ENCODE results near the gene DENND2D. TPM values are rescaled to one million over a fixed set of nuclear protein-coding genes. Genes with fewer than 3 reads are reported as not detected.

DENND2D gene
- total RNA-seq, 4 donors from 2014 or later = 1.4 to 16.6 (median 6.4) TPM

DNA sequence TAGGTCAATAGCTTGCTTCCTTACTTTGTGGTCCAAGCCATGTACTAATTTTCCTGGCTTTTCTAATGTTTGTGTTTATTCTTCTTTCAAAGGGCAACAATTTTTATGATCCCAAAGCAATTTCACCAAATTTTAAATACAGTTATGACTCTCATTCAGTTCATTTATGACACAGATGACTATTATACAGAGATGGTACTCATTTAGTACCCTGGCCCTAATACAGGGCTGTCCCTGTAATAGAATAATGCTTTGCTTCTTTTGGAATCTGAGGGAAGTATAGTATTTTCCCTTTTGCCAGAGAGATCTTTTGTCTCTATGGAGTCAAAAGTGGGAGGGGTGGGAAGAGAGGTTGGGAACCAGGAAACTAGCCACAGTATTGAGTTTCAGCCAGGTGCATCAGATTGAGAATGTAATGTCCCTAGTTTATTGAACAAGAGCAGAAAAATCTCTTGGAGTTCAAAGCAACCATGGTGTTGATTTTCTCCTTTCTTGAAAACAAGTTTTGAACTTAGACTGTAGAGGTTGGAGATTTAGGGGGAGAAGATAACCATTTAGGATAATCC lies 20.4 kb downstream of the DENND2D start:
- no peak overlapping the region for H3K4me3 ChIP-seq
- ATAC-seq = no peak
- TF ChIP-seq POLR2AphosphoS5 (IDR thresholded peaks at IDR 0.05) (no peak), CTCF (IDR thresholded peaks at IDR 0.05) (no peak), POLR2A (IDR thresholded peaks at IDR 0.05) (no peak), EP300 (IDR thresholded peaks at IDR 0.05) (no peak)
- H3K36me3 ChIP-seq = peaks cover 3 to 85% of the 10 kb centered on the region in 2 donors
- no peaks in the 10 kb centered on the region for H3K9me3 ChIP-seq
- H3K27me3 ChIP-seq = no peaks in the 10 kb centered on the region
- no peak overlapping the region for H3K27ac ChIP-seq
- no peaks in the 10 kb centered on the region for H3K4me1 ChIP-seq

- Histone ChIP-seq H3K4me1 (no peaks in the 10 kb centered on the region), H3K9me3 (no peaks in the 10 kb centered on the region), H3K4me3 (no peak overlapping the region), H3K36me3 (peaks cover 0 to 87% of the 10 kb centered on the region in 2 donors), H3K27me3 (no peaks in the 10 kb centered on the region), H3K27ac (no peak overlapping the region)
- WGBS, 2 donors (ENCODE audit: low coverage in 1 of 2) = 60 to 76% methylated on average over 1 of the region's 1 CpG
- TF ChIP-seq POLR2AphosphoS5 (IDR thresholded peaks at IDR 0.05) = no peak
- no peak for TF ChIP-seq CTCF (IDR thresholded peaks at IDR 0.05)
- TF ChIP-seq EP300 (IDR thresholded peaks at IDR 0.05) = no peak
- no peak for TF ChIP-seq POLR2A (IDR thresholded peaks at IDR 0.05)
- no peak for ATAC-seq
Measured at GRCh38 chr1:111176678-111177077, 23.8 kb downstream of the DENND2D start.

DNA sequence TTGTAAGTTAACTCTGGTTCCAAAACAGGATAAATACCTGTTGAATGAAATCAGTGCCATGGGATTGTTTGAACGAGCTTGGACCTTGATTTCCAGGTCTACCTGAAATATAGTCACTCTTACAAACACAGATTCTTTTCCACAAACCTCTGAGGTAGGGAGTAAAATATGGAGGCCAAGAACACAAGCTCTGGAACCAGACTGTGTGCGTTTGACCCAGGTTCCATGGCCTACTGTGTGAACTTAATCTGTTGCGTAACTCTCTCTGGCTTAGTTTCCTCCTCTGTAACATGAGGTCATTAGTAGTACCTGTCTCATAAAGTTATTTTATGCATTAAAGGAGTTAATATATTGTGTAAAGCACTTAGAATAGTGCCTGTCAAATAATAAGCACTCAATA lies 25.1 kb downstream of the DENND2D start:
- Histone ChIP-seq H3K27ac (no peak overlapping the region), H3K36me3 (peaks cover 0 to 82% of the 10 kb centered on the region in 2 donors), H3K9me3 (no peaks in the 10 kb centered on the region), H3K4me1 (no peaks in the 10 kb centered on the region), H3K4me3 (no peak overlapping the region), H3K27me3 (no peaks in the 10 kb centered on the region)
- no peak for ATAC-seq
- TF ChIP-seq CTCF (IDR thresholded peaks at IDR 0.05) (no peak), EP300 (IDR thresholded peaks at IDR 0.05) (no peak), POLR2AphosphoS5 (IDR thresholded peaks at IDR 0.05) (no peak), POLR2A (IDR thresholded peaks at IDR 0.05) (no peak)
- 90 to 91% methylated on average over 2 to 3 of the region's 3 CpGs for WGBS, 2 donors (ENCODE audit: low coverage in 1 of 2)

DNA sequence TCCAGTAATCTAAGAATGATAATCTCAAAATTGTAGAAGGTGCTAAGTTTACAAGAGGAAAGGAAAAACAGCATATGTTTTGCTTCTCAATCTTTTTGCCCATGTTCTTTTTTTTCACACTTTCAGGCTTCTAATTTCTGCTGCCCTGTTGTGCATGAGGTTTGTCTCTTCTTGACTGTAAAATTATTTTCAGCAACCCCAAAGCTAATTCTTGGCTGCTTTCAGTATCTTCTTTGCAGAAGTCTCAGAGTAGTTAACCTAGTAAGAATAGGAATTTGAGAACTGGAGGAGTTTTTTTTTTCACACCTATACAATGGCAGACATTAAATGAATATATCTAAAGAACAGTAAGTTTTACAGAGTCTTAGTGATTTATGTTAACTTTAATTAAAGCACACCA lies 26.4 kb downstream of the DENND2D start:
- Histone ChIP-seq H3K27me3 (no peaks in the 10 kb centered on the region), H3K4me3 (no peak overlapping the region), H3K4me1 (no peaks in the 10 kb centered on the region), H3K9me3 (no peaks in the 10 kb centered on the region), H3K27ac (no peak overlapping the region), H3K36me3 (peaks cover 0 to 74% of the 10 kb centered on the region in 2 donors)
- TF ChIP-seq EP300 (IDR thresholded peaks at IDR 0.05) (no peak), CTCF (IDR thresholded peaks at IDR 0.05) (no peak), POLR2AphosphoS5 (IDR thresholded peaks at IDR 0.05) (no peak), POLR2A (IDR thresholded peaks at IDR 0.05) (no peak)
- no peak for ATAC-seq

DNA sequence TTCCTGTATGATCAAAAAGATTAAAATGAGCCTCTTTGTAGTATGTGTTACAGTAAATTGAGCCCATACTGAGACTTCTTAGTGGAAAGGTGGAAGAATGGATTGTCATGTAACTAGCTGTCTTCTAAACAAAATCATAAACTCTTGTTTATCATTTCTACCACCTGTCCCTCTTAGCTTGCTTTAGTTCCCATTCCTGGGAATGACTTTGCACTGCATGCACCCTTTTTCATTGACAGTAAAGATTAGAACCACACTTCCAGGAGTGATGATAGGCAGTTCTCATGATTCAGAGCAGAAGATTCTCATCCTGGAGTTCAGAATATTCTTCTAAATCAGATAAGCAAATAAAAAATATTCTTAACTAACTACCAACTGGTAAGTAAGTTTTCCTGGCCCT lies 28.0 kb downstream of the DENND2D start:
- ATAC-seq = no peak
- no peak overlapping the region for H3K27ac ChIP-seq

More for the DNA sequence above, 28.0 kb downstream of the DENND2D start:
- peaks cover 0 to 75% of the 10 kb centered on the region in 2 donors for H3K36me3 ChIP-seq
- H3K4me3 ChIP-seq = no peak overlapping the region
- no peaks in the 10 kb centered on the region for H3K4me1 ChIP-seq
- no peak for TF ChIP-seq CTCF (IDR thresholded peaks at IDR 0.05)
- TF ChIP-seq POLR2A (IDR thresholded peaks at IDR 0.05) = no peak
- TF ChIP-seq EP300 (IDR thresholded peaks at IDR 0.05) = no peak
- TF ChIP-seq POLR2AphosphoS5 (IDR thresholded peaks at IDR 0.05) = no peak
- no peaks in the 10 kb centered on the region for H3K27me3 ChIP-seq
- H3K9me3 ChIP-seq = no peaks in the 10 kb centered on the region

Data from gastroesophageal sphincter (tissue), 4 donors.